HG02571 (cell line): ENCODE data around the gene IPO11.
"Not testable (repeated sequence)": the region's sequence is repeated elsewhere in the genome, so short reads cannot be mapped to it uniquely, and the experiment has no call there.

Source experiments
- ATAC-seq: cut with Tn5 transposase; IDR thresholded peaks from one replicate; pipeline ENCODE4 v1.9.1; 2021; ENCODE audit warnings: mild to moderate bottlenecking, moderate library complexity; ENCODE audit not compliant: unreplicated experiment

The IPO11 gene

DNA sequence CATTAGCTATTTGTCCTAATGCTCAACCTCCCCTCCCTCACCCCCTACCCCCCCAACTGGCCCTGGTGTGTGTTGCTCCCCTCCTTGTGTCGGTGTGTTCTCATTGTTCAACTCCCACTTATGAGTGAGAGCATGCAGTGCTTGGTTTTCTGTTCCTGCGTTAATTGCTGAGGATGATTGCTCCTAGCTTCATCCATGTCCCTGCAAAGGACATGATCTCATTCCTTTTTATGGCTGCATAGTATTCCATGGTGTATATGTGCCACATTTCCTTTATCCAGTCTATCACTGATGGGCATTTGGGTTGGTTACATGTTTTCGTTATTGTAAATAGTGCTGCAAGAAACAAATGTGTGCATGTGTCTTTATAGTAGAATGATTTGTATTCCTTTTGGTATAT is 153.2 kb downstream of the IPO11 start:
- ATAC-seq = not testable (repeated sequence)

DNA sequence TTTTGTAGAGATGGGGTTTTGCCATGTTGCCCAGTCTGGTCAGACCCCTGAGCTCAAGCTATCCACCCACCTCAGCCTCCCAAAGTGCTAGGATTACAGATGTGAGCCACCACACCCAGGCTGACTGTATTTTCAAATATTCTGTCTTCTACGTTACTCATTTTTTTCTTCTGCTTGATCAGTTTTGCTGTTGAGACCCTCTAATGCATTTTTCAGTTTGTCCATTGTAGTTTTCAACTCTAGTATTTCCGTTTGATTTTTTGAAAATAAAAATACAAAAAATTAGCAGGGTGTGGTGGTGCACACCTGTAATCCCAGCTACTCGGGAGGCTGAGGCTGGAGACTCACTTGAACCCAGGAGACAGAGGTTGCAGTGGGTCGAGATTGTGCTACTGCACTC is 155.6 kb downstream of the IPO11 start:
- ATAC-seq = no peak

DNA sequence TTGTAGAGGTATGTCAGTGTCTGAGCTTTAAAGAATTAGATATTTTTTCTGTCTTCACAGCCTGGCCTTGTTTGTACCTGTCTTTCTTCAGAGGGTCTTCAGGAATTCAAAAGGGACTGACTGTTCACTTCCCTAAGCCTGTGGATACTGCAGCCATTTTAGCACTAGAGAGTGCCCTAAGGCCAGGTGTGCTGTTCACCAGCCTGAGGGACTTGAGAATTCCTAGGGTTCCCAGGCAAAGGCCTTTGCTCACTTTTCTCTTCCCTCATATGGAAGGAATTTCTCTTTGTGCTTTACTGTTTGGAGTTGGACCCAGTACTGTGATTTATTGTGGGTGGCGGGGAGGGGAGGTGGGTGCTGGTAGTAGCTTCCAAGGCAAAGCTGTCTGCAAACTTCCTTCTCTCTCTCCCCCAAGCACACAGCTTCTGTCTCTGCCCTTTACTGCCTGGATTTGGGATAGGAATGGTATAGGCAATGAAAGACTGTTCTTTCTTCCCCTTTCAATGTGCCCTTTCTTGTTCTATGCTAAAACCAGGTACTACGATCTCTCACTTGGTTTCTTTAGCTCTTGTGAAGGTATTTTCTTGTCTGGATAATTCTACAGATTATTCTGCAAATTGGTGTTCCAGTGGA is 156.4 kb downstream of the IPO11 start:
- ATAC-seq = no peak

DNA sequence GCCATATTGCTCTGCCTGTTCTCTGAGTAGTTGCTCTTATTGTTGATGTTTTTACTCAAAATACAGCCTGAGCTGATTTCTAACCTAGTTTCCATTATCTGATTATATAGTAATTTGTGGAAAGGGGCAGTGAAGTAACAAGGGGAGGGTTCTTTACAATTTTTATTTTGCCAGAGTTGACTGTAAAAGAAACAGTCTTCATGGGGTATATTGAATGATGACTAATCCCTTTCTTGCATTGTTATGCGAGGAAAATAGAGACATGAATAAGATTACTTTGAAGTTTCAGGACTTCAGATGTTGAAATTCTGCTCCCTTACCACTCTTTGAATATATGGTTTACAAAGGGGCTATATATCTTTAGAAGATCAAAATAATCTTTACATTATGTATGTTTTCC is 156.9 kb downstream of the IPO11 start:
- ATAC-seq = no peak

DNA sequence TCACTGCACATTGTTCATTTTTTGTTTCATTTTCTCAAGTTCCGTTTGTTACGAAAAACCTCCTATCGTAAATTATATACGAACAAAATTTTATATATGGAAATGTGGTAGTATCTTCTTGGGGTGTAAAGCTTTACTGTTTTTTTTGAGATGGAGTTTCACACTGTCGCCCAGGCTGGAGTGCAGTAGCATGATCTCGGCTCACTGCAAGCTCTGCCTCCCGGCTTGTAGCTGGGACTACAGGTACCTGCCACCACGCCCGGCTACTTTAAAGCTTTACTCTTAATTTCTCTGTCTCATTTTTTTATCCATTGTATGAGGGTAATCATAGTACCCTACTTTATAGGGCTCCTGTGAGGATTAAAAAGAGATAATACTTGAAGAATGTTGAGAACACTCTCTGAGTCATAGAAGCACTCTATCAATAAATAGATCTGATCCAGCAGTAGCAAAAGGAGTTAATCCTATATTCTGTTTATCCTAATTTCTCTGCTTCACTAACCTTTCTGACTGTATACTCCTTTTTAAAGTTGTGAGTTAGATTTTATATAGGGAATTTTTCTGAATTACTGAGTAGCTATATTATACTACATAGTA is 160.5 kb downstream of the IPO11 start:
- ATAC-seq = no peak

DNA sequence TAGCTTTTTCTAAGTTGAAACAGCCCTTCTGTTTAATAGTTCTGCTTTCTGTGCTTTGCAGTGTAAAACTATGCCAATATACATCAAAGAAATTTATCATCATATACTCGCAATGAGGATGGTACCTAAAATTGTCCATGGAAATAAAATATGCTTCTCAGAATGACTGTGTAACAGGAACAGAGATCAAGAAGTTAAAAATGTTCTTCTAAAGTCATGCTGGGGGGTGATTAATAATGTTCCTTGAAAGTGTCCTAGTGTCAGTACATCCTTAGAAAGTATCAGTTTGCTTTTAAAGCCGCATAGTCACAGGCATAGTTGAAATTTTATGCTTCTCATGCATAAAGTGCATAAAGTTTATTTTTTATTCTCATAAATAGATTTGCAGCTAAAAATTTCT is 162.0 kb downstream of the IPO11 start:
- ATAC-seq = no peak

DNA sequence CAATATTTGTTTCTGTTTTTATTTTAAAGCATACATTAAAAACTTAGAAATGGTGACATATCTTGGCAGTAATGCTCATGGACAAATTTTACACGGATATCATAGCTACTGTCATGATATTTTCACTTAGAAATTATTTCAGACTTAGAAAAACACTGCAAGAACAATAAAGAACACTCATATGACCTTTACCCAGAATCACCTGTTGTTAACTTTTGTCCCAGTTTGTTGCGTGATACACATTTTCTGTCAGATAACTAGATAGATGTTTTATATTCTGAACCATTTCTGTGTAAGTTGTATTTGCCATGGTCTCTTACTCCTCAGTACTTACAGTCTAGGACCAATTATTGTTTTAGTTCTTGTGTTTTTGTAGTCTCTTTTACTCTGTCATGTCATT is 162.5 kb downstream of the IPO11 start:
- ATAC-seq = no peak

DNA sequence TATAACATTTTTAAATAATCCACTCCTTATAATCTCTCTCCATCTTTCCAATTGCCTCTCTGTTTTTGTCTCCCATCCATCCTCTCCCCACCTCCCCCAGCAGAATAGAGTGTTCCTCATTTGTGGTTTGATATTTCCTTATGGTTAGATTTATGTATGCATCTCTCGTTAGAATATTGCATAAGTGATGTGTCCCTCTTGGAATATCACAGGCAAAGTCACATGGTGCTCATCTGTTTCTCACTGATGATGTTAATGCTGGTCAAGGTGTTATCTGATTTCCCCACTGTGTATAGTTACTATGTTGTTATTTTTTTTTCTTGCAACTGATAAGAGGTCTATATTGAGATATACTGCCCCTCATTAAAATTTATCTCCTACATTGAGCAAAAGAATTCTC is 162.9 kb downstream of the IPO11 start:
- no peak for ATAC-seq

DNA sequence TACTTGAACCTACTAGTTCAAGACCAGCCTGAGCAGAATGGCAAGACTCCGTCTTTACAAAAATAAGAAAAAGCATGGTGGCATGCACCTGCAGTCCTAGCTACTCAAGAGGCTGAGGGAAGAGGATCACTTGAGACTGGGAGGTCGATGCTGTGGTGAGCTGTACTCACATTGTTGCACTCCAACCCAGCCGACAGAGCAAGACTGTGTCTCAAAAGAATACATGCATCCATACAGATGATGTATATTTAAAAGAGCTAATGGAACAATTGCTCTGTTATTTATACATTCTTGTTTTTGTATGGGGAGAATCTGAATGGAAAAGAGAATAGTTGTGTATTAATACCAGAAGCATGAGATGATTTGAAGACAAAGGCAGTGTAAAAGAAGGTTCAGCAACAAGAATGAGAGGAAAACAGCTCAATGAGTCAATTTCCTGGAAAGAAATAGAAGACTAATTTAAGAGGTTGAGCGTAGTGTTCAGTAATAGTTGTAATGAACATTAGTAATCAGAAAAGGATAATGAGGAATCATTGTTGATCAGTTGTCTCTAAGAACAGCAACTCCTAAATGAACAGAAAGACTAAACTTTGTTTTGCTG is 164.1 kb downstream of the IPO11 start:
- no peak for ATAC-seq

DNA sequence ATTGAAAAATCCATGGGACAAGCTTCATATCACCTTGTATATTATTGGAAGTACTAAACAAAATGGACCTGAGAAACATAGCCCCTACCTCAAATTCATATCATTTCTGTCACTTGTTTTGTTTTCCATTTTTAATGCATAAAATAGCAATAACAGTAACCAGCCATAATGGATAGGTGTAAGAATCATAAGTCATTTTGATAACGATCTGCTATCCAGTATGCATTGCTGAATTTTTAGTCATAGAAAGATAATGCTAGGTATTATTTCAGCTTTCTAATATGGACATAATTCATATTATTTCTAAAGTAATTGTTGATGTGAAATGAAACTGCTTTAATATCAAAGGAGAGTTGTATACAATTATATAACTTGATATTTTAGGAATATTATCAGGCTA is 164.9 kb downstream of the IPO11 start:
- no peak for ATAC-seq

DNA sequence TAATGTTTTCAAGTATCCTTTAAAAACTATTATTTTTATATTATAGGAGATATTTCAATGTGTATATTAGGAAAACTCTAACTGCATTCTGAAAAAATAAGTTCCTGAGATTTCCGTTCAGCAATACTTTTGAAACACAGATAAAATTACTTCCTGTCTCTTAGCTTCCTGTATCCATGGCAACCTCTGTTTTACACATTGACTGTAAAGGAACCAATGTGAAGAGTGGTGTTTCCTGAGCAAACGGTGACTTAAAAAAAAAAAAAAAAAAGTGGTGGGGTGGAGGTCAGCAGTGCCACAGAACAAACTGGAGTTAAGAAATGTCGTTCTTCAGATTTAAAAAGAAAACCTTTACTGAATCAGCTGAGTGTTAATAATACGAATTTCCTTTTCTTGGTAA is 166.0 kb downstream of the IPO11 start, which contains the start of gene LRRC70:
TSS of gene LRRC70 (plus strand) at position 280 of the 400 bp plus-strand sequence. CDS start 620 bp downstream, outside the sequence.
- ATAC-seq = peak; percentile 88

DNA sequence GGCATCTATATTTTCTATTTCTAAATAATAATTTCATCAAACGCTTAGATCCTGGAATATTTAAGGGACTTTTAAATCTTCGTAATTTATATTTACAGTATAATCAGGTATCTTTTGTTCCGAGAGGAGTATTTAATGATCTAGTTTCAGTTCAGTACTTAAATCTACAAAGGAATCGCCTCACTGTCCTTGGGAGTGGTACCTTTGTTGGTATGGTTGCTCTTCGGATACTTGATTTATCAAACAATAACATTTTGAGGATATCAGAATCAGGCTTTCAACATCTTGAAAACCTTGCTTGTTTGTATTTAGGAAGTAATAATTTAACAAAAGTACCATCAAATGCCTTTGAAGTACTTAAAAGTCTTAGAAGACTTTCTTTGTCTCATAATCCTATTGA is 167.2 kb downstream of the IPO11 start:
- no peak for ATAC-seq

DNA sequence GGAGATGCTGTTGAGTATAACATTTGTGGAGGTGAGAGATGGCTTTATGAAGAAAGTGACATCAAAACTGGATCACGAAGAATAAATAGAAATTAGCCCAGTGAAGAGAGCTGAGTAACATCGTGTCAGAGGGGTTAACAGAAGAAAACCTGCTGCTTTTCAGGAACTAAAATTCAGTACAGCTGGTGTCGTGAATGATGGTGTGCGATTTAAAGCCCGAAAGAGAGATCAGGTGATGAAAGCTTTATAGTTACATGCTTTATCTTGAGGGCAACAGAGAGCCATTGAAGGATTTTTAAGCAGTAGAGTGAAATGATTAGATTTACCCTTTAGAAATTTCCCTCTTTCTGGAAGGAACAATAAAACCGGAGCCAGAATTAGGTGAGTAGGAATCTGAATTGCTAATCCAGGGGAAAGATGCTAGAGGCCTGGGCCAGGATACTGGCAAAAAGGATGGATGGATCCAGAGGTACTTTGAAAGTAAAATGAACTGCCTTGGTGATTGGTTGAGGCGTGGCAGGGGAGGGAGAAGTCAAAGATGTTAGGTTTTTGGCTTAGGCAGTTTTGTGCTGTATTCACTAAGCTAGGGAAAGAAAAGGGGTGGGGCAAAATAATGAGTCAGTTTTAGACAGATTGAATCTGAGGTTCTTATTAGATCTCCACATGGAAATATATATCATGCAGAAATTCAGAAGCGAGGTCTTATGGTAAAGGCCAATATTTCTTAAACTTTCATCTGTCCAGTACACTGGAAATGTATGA is 169.5 kb downstream of the IPO11 start:
- no peak for ATAC-seq

DNA sequence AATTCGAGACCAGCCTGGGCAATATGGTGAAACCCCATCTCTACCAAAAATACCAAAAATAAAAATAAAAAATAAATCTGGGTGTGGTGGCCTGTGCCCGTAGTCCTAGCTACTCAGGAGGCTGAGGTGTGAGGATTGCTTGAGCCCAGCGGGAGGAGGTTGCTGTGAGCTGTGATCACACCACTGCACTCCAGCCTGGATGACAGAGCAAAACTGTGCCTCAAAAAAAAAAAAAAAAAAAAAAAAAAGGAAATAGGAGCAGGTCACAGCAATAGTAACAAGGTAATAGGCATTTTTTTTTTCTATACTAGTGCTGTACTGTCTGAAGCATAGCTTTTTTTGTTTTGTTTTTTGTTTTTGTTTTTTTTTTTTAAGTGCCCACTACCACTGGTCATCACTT is 171.8 kb downstream of the IPO11 start:
- no peak for ATAC-seq

DNA sequence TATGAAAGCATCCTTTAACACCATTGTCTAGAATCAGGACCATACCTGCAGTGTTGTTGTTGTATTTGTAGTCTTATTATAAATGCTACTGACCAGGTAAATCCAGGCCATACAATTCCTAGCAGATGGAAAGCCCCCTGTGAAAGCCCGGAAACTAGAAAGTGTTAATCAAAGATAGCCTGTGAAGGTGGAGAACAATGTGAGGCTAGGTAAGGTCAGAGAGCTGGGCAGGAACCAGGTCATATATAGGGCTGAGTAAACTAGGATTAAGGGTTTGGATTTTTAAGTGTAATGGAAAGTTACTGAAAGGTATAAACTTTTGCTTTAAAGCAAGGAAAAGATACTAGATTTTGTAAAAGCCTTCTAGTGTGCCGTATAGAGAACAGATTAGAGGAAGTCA is 172.7 kb downstream of the IPO11 start:
- no peak for ATAC-seq

DNA sequence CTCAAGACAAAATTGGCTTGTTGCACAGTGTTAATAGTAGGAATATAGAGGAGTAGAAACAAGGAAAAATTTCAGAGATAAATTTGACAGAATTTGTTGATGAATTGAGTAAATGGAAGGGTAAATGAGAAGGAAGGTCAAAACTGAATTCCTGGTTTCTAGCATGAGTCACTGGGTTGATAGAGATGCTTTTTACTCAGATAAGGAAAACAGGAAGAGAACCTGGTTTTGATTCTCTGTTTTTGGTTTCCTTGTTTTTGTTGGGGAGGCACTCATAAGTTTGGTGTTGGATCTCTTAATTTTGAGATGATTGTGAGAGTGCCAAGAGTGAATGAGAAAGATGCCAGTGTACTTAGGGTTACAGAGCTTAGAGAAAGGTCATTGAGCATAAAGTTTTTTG is 173.2 kb downstream of the IPO11 start:
- no peak for ATAC-seq

DNA sequence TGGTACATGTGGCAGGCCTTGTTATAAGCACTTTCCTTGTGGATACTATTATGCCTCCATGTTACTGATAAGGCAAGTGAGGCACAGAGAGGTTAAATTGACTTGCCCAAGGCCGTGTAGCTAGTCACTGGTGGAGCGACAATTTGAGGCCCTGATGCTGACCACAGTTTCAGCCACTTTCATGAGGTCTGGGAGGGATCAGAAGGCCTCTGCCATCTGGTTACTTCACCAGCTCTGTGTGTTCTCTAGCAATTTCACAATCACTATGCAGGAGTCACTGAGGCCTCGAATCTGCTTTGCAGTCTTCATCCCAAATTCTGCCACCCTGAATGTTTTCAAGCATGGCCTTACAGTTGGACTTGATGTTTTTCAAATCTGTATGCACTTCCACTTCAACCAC is 175.2 kb downstream of the IPO11 start:
- ATAC-seq = no peak

DNA sequence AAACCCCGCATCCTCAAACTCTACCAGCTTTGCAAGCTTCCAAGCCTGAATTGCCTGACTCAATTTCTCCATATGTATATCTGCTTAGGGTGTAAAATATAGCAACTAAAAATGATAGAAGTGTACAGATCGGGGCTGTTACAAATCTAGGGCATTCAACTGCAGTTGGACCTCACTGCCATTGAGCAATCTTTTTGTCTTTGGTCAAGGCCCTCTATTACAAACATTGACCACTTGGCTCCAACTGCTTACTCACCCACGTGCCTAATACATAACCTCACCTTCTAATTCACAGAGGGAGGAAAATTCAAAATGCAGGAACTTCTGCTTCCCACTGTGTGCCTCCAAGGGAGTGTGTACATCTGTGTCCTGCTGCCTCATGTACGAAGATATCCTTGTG is 176.1 kb downstream of the IPO11 start:
- no peak for ATAC-seq

DNA sequence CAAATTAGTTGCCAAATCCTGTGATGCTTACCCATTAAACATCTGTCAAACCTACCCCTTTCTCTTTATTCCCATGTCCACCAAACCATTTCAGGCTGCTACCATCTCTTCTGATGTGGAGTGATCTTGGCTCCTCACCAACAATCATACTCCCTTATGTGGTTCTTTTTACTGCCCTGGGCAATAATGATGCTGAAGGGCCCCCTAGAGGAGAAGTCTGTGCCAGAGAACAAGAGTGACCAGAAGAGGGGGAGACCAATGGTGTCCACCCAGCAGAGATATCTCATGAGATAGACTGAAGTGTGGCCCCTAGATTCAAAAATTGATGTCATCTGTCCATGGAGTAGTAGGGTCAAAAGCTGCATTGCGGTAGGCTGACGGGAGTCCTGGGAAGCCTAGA is 176.9 kb downstream of the IPO11 start:
- no peak for ATAC-seq

DNA sequence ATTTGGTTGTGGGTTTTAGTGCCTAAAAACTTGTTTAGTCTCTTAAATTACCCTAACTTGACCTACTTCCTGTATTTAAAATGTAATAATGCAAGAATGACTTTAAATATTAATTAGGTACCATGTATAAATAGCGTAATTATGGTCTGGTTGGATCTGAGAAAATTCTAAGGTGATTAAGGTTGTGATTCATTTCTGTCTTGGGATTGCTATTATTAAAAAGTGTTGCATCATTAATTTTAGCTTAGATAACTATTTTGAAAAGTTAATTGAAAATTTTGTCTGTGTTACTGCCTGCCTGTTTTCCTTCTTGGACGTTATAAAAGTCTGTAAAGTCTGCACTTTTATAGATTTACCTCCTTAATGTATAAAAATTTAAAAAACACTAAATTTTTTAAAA is 177.8 kb downstream of the IPO11 start:
- no peak for ATAC-seq

DNA sequence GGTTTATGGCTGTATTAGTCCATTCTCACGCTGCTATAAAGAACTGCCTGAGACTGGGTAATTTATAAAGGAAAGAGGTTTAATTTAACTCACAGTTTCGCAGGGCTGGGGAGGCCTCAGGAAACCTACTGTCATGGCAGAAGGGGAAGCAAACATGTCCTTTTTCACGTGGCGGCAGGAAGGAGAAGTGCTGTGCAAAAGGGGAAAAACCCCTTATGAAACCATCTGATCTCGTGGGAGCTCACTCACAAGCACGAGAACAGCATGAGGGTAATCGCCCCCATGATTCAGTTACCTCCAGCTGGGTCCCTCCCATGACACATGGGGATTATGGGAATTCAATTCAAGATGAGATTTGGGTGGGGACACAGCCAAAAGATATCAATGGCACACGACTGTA is 180.0 kb downstream of the IPO11 start:
- no peak for ATAC-seq

DNA sequence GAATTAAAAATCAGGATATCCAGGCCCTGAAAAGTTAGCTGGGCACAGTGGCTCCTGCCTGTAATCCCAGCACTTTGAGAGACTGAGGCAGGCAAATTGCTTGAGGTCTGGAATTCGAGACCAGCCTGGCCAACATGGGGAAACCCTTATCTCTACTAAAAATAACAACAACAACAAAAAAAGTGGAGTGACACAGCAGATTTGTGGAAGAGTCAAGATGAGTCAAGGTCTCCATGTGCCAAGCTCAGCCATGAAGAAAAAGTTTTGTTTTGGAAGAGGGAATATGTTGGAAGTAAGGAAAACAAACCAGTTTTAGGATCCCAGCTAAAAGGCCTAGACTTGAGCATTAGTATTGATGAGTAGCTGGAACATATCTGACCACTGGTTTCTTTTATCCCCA is 180.8 kb downstream of the IPO11 start:
- ATAC-seq = no peak
